T-cell (primary cell): ENCODE data around the gene ANAPC16. TPM values are rescaled to one million over a fixed set of nuclear protein-coding genes. Genes with fewer than 3 reads are reported as not detected.

Experiments
- ATAC-seq, 4 experiments: fragments of 200-7000 bp in 3 of 4; fragments of 150-1000 bp in 1 of 4; cut with Tn5 transposase; replicated peaks in 1 of 4; 1 replicate in 3 of 4; 2 replicates in 1 of 4; pipeline ENCODE4 v1.10.0; 2021; ENCODE audit warnings: moderate library complexity in 3 of 4, mild to moderate bottlenecking in 2 of 4, moderate number of reproducible peaks in 1 of 4
- CTCF ChIA-PET, 2 donors: fragments of 300-600 bp; sonication (Branson Sonifier 250); formaldehyde crosslinking; loops; one replicate each; lab custom pipeline; 2022; ENCODE audit warnings: antibody characterized with exemption in 2 of 2; lab: Charles Lee
- POLR2A ChIA-PET, 2 donors: fragments of 300-600 bp; sonication (Branson Sonifier 250); formaldehyde crosslinking; loops; one replicate each; lab custom pipeline; 2022; ENCODE audit warnings: antibody characterized with exemption in 2 of 2; lab: Charles Lee
- DNase-seq, 35 experiments: peaks; one replicate each; pipeline versions ENCODE4 v3.0.0 to v3.0.0-alpha.2; 2013 to 2023
- H3K27ac ChIP-seq: one replicate; pipeline ENCODE4 v1.5.1; 2013; ENCODE audit warnings: low read length
- H3K27me3 ChIP-seq, 2 experiments: replicated peaks in 1 of 2; 1 replicate in 1 of 2; 2 replicates in 1 of 2; pipeline versions ENCODE4 v1.6.1 to v1.7.0; 2013; ENCODE audit warnings: low read length in 1 of 2, mixed read lengths in 1 of 2; ENCODE audit not compliant: control insufficient read depth in 2 of 2, insufficient read depth in 2 of 2; ENCODE audit errors: extremely low read depth in 1 of 2
- H3K36me3 ChIP-seq, 2 donors: 1 replicate in 1 of 2; 2 replicates in 1 of 2; pipeline versions ENCODE4 v1.6.1 to v1.7.0; 2013; ENCODE audit warnings: low read length in 1 of 2; ENCODE audit not compliant: control insufficient read depth in 2 of 2, insufficient read depth in 1 of 2; ENCODE audit errors: extremely low read depth in 1 of 2
- H3K4me1 ChIP-seq, 2 experiments: 1 replicate in 1 of 2; 2 replicates in 1 of 2; pipeline versions ENCODE4 v1.6.1 to v1.7.0; 2013; ENCODE audit warnings: low read length in 2 of 2, mixed read lengths in 1 of 2; ENCODE audit not compliant: insufficient read depth in 2 of 2, control insufficient read depth in 1 of 2; ENCODE audit errors: extremely low read depth in 1 of 2
- H3K4me3 ChIP-seq, 2 donors: 1 replicate in 1 of 2; 2 replicates in 1 of 2; pipeline versions ENCODE4 v1.5.1 to v1.7.0; 2013; ENCODE audit warnings: mild to moderate bottlenecking in 2 of 2, low read length in 1 of 2, moderate library complexity in 1 of 2; ENCODE audit not compliant: control insufficient read depth in 1 of 2; ENCODE audit errors: extremely low read depth in 1 of 2
- H3K9me3 ChIP-seq: 2 replicates; pipeline ENCODE4 v1.7.0; 2013
- H3K27ac Mint-ChIP-seq, 2 donors: one replicate each; pipeline ENCODE4 v1.8.0; 2020 to 2021; ENCODE audit warnings: mild to moderate bottlenecking in 2 of 2, mixed read lengths in 2 of 2
- H3K27me3 Mint-ChIP-seq, 2 donors: one replicate each; pipeline ENCODE4 v1.8.0; 2021 to 2022; ENCODE audit warnings: mixed read lengths in 2 of 2
- H3K36me3 Mint-ChIP-seq: one replicate; pipeline ENCODE4 v1.8.0; 2021; ENCODE audit warnings: mixed read lengths
- H3K4me1 Mint-ChIP-seq, 3 donors: one replicate each; pipeline ENCODE4 v1.8.0; 2020 to 2022; ENCODE audit warnings: mixed read lengths in 3 of 3, mild to moderate bottlenecking in 1 of 3
- H3K4me3 Mint-ChIP-seq, 3 donors: one replicate each; pipeline ENCODE4 v1.8.0; 2020 to 2022; ENCODE audit warnings: mild to moderate bottlenecking in 3 of 3, mixed read lengths in 3 of 3, moderate library complexity in 3 of 3
- H3K9me3 Mint-ChIP-seq, 3 donors: one replicate each; pipeline ENCODE4 v1.8.0; 2020 to 2022; ENCODE audit warnings: mixed read lengths in 3 of 3
- WGBS: methylation state at CpG from one replicate; pipeline ENCODE4 v1.1.5; 2013; ENCODE audit warnings: missing lambda C conversion rate; ENCODE audit not compliant: insufficient coverage; 5-methylcytosine and 5-hydroxymethylcytosine counted together
- total RNA-seq, 35 experiments: library from RNA in 6 of 35; stranded (reverse) in 6 of 35; fragments of 120-200 nt in 1 of 35; gene quantifications; one replicate each; pipeline versions ENCODE4 v1.2.1 to v1.2.4 and lab custom pipeline; 2013 to 2026

ANAPC16 gene
- total RNA-seq, 5 donors from 2014 or later (not counting 1 experiment from before 2014, with no cell fraction given): 97.9 to 119 (median 106) TPM

GRCh38 chr10:72173619-72174296 is 42.1 kb upstream of the ANAPC16 start:
- ChIA-PET POLR2A (interaction anchor here in 1 of 2 donors (0.5 kb wide), 1 partner anchor 49 kb away, joined by 8 read pairs; no protein-coding TSS in a partner anchor), CTCF (interaction anchor here in 1 of 2 donors (0.7 kb wide), 1 partner anchor 8 kb away, joined by 4 read pairs; no protein-coding TSS in a partner anchor)
- DNase-seq (no peak), ATAC-seq (no peak)
- Mint-ChIP-seq H3K27me3 (no peaks in the 10 kb centered on the region), H3K4me3 (no peak overlapping the region), H3K9me3 (no peaks in the 10 kb centered on the region), H3K4me1 (peaks cover 7 to 21% (median 10%) of the 10 kb centered on the region in 3 donors), H3K27ac (peak overlapping the region in 1 of 2 donors; percentile 53), H3K36me3 (peaks cover 21% of the 10 kb centered on the region)
- Histone ChIP-seq H3K9me3 (no peaks in the 10 kb centered on the region), H3K4me3 (no peak overlapping the region), H3K36me3 (peaks cover 9 to 10% of the 10 kb centered on the region in 2 donors), H3K4me1 (peaks cover 0 to 3% of the 10 kb centered on the region in 2 experiments), H3K27ac (no peak overlapping the region), H3K27me3 (no peaks in the 10 kb centered on the region)
- WGBS: 85% methylated on average over 4 of the region's 7 CpGs

GRCh38 chr10:72174297-72174662 is 41.5 kb upstream of the ANAPC16 start:
- Mint-ChIP-seq H3K27ac (peak overlapping the region in 1 of 2 donors; percentile 53), H3K27me3 (no peaks in the 10 kb centered on the region), H3K9me3 (no peaks in the 10 kb centered on the region), H3K36me3 (peaks cover 21% of the 10 kb centered on the region), H3K4me3 (no peak overlapping the region), H3K4me1 (peaks cover 7 to 17% (median 10%) of the 10 kb centered on the region in 3 donors)
- DNase-seq (no peak), ATAC-seq (no peak)
- no peak overlapping the region for H3K27ac ChIP-seq
- ChIA-PET POLR2A (interaction anchor here in 1 of 2 donors (0.5 kb wide), 1 partner anchor 49 kb away, joined by 8 read pairs; no protein-coding TSS in a partner anchor), CTCF (interaction anchor here in 1 of 2 donors (0.7 kb wide), 1 partner anchor 9 kb away, joined by 4 read pairs; no protein-coding TSS in a partner anchor)
- no peaks in the 10 kb centered on the region for H3K27me3 ChIP-seq
- H3K36me3 ChIP-seq: peaks cover 9 to 10% of the 10 kb centered on the region in 2 donors
- H3K4me3 ChIP-seq: no peak overlapping the region
- H3K4me1 ChIP-seq: peaks cover 0 to 3% of the 10 kb centered on the region in 2 experiments
- no peaks in the 10 kb centered on the region for H3K9me3 ChIP-seq

DNA sequence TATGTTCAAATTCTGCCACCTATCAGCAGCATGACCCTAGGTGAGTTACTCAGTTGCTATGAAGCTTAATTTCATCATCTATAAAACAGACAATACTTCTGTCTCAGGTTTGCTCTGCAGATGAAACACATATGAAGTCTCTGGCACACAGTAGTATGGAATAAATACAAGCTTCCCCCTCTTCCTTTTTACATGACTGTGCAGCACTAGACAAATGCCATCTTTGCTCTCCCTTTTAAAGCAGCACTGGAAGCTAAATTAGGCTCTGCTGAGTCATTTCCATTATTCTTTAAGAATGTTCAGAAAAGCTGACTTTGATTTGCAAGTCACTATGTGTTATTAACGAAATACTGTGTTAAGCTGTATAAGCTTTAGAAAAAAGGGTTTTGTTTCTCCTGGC is 40.7 kb upstream of the ANAPC16 start:
- Mint-ChIP-seq H3K27me3 (no peaks in the 10 kb centered on the region), H3K9me3 (no peaks in the 10 kb centered on the region), H3K4me1 (peaks cover 7 to 15% (median 10%) of the 10 kb centered on the region in 3 donors), H3K27ac (no peak overlapping the region), H3K4me3 (no peak overlapping the region), H3K36me3 (peaks cover 21% of the 10 kb centered on the region)
- Histone ChIP-seq H3K36me3 (peaks cover 9 to 10% of the 10 kb centered on the region in 2 donors), H3K4me3 (no peak overlapping the region), H3K27ac (no peak overlapping the region), H3K4me1 (peaks cover 0 to 3% of the 10 kb centered on the region in 2 experiments), H3K27me3 (no peaks in the 10 kb centered on the region), H3K9me3 (no peaks in the 10 kb centered on the region)
- POLR2A ChIA-PET: no interaction called here
- CTCF ChIA-PET: no interaction called here
- no peak for DNase-seq
- no peak for ATAC-seq
- WGBS: no CpG with 5 or more reads among the region's 1 CpG

- 100% methylated on average over 1 of the region's 2 CpGs for WGBS
- POLR2A ChIA-PET: no interaction called here
- no peaks in the 10 kb centered on the region for H3K27me3 Mint-ChIP-seq
These were observed 39.1 kb upstream of the ANAPC16 start for GRCh38 chr10:72176701-72177100.

GRCh38 chr10:72177454-72177853 is 38.4 kb upstream of the ANAPC16 start:
- Mint-ChIP-seq H3K27ac (no peak overlapping the region), H3K4me1 (peaks cover 0 to 5% (median 0%) of the 10 kb centered on the region in 3 donors), H3K9me3 (no peaks in the 10 kb centered on the region), H3K36me3 (peaks cover 25% of the 10 kb centered on the region), H3K4me3 (no peak overlapping the region), H3K27me3 (no peaks in the 10 kb centered on the region)
- DNase-seq: no peak
- no peak for ATAC-seq
- Histone ChIP-seq H3K36me3 (peaks cover 7 to 17% of the 10 kb centered on the region in 2 donors), H3K9me3 (no peaks in the 10 kb centered on the region), H3K27ac (no peak overlapping the region), H3K4me1 (no peaks in the 10 kb centered on the region), H3K27me3 (no peaks in the 10 kb centered on the region), H3K4me3 (no peak overlapping the region)
- ChIA-PET CTCF (no interaction called here), POLR2A (no interaction called here)
- WGBS: 100% methylated on average over 1 of the region's 2 CpGs

More at GRCh38 chr10:72176701-72177100, 39.1 kb upstream of the ANAPC16 start:
- H3K4me3 ChIP-seq: no peak overlapping the region
- peaks cover 2 to 6% (median 3%) of the 10 kb centered on the region in 3 donors for H3K4me1 Mint-ChIP-seq
- peaks cover 0 to 1% of the 10 kb centered on the region in 2 experiments for H3K4me1 ChIP-seq
- DNase-seq (no peak), ATAC-seq (no peak)
- CTCF ChIA-PET: no interaction called here
- no peak overlapping the region for H3K27ac ChIP-seq
- H3K9me3 Mint-ChIP-seq: no peaks in the 10 kb centered on the region
- no peaks in the 10 kb centered on the region for H3K27me3 ChIP-seq
- no peak overlapping the region for H3K4me3 Mint-ChIP-seq
- no peak overlapping the region for H3K27ac Mint-ChIP-seq
- H3K36me3 ChIP-seq: peaks cover 7 to 11% of the 10 kb centered on the region in 2 donors
- H3K9me3 ChIP-seq: no peaks in the 10 kb centered on the region
- peaks cover 20% of the 10 kb centered on the region for H3K36me3 Mint-ChIP-seq

- H3K9me3 Mint-ChIP-seq: peaks cover 0 to 8% (median 0%) of the 10 kb centered on the region in 3 donors
- CTCF ChIA-PET: no interaction called here
- DNase-seq (no peak), ATAC-seq (no peak)
- peaks cover 31% of the 10 kb centered on the region for H3K36me3 Mint-ChIP-seq
- Histone ChIP-seq H3K4me1 (no peaks in the 10 kb centered on the region), H3K36me3 (peaks cover 0 to 8% of the 10 kb centered on the region in 2 donors), H3K4me3 (no peak overlapping the region), H3K27me3 (no peaks in the 10 kb centered on the region), H3K27ac (no peak overlapping the region), H3K9me3 (peaks cover 3% of the 10 kb centered on the region)
- H3K4me1 Mint-ChIP-seq: peaks cover 4 to 9% (median 8%) of the 10 kb centered on the region in 3 donors
- no peak overlapping the region for H3K4me3 Mint-ChIP-seq
- H3K27ac Mint-ChIP-seq: no peak overlapping the region
- WGBS: no CpG with 5 or more reads among the region's 2 CpGs
- H3K27me3 Mint-ChIP-seq: no peaks in the 10 kb centered on the region
- POLR2A ChIA-PET: no interaction called here
These were observed 31.7 kb upstream of the ANAPC16 start for GRCh38 chr10:72184156-72184555.
